IPS-11a (cell line): ENCODE measurements around the gene RBM41.
"Not testable (repeated sequence)": the region's sequence is repeated elsewhere in the genome, so short reads cannot be mapped to it uniquely, and the experiment has no call there.

Experiments
- H3K4me3 ChIP-seq: one replicate; pipeline ENCODE4 v1.5.1; 2013; ENCODE audit warnings: low read depth, low read length, control low read depth

The RBM41 gene

GRCh38 chrX:107118322-107119147, at the start of gene RBM41:
RBM41 (minus strand) TSS chrX:107118822; CDS start chrX:107118773, 49 bp downstream.
- H3K4me3 ChIP-seq, result peak within 1 kb of the TSS; percentile 61

- H3K4me3 ChIP-seq, result no peak overlapping the region
These were observed 49.6 kb upstream of the RBM41 start for GRCh38 chrX:107168257-107168656.

DNA sequence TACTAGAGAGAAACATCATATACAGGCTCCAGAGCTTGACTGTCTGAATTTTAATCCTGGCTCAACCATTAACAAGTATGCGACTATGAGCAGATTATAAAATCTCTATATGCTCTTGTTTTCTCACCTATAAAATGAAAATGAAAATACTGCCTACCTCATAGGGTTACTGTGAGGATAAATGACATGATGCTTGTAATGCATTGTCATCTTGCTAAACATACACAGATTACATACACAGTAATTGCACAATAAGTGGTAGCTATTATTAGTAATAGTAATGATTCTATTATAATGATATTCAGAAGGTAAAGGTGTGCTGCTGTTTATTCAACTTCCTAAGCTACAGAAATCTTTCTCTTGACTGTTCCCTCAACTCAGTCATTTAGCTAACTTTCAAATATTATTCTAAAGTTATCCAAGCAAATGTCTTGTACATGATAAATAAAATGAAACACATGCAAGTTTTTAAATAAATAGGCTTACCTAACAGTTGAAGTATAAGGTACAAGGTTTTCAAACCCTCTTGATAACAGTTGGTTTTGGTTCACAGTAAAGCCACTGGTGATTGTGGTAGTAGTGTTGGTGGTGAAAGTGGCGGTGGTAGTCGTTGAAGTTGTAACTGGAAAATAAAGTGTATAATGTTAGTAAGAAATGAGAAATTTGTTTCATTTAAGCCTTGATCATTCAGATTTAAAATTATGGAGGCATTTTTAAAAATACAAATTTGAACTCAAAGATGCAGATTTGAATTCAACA, 48.7 kb upstream of the RBM41 start:
- no peak overlapping the region for H3K4me3 ChIP-seq

DNA sequence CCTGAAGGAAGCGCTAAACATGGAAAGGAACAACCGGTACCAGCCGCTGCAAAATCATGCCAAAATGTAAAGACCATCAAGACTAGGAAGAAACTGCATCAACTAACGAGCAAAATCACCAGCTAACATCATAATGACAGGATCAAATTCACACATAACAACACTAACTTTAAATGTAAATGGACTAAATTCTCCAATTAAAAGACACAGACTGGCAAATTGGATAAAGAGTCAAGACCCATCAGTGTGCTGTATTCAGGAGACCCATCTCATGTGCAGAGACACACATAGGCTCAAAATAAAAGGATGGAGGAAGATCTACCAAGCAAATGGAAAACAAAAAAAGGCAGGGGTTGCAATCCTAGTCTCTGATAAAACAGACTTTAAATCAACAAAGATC, 39.0 kb upstream of the RBM41 start:
- not testable (repeated sequence) for H3K4me3 ChIP-seq

DNA sequence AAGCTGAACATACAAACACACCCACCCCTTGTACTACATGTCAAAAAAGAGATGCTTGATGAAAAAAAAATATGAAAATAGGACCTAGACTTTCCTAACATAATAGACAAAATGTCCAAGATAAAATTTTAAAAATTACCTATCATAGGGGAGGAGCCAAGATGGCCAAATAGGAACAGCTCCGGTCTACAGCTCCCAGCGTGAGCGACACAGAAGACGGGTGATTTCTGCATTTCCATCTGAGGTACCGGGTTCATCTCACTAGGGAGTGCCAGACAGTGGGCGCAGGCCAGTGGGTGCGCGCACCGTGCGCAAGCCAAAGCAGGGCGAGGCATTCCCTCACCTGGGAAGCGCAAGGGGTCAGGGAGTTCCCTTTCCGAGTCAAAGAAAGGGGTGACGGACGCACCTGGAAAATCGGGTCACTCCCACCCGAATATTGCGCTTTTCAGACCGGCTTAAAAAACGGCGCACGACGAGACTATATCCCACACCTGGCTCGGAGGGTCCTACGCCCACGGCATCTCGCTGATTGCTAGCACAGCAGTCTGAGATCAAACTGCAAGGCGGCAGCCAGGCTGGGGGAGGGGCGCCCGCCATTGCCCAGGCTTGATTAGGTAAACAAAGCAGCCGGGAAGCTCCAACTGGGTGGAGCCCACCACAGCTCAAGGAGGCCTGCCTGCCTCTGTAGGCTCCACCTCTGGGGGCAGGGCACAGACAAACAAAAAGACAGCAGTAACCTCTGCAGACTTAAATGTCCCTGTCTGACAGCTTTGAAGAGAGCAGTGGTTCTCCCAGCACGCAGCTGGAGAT, 37.2 kb upstream of the RBM41 start:
- peak overlapping the region; percentile 8 for H3K4me3 ChIP-seq

GRCh38 chrX:107154787-107155620, 36.4 kb upstream of the RBM41 start:
- H3K4me3 ChIP-seq, result no peak overlapping the region

DNA sequence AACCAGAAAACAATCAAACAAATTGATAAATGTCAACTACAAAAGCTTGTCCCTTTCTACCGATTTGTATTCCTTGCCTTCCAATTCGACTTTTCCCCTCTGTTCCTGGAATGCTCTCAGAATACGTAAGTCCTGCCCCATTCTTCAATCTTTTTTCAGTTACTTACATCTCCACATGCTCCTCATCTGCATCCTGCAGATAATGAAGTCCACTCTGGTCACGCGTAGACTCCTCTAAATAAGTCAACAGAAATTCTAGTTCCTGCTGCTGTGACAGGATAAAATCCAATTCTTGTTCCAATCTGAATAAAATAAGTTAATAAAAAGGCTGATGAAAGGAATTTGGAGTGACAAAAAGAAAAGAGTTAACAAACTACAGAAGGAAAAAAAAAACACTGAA, 34.4 kb upstream of the RBM41 start:
- no peak overlapping the region for H3K4me3 ChIP-seq

- no peak overlapping the region for H3K4me3 ChIP-seq
These were observed 28.0 kb upstream of the RBM41 start for GRCh38 chrX:107146670-107147069.

GRCh38 chrX:107135965-107136307, 17.3 kb upstream of the RBM41 start:
- H3K4me3 ChIP-seq, result no peak overlapping the region

DNA sequence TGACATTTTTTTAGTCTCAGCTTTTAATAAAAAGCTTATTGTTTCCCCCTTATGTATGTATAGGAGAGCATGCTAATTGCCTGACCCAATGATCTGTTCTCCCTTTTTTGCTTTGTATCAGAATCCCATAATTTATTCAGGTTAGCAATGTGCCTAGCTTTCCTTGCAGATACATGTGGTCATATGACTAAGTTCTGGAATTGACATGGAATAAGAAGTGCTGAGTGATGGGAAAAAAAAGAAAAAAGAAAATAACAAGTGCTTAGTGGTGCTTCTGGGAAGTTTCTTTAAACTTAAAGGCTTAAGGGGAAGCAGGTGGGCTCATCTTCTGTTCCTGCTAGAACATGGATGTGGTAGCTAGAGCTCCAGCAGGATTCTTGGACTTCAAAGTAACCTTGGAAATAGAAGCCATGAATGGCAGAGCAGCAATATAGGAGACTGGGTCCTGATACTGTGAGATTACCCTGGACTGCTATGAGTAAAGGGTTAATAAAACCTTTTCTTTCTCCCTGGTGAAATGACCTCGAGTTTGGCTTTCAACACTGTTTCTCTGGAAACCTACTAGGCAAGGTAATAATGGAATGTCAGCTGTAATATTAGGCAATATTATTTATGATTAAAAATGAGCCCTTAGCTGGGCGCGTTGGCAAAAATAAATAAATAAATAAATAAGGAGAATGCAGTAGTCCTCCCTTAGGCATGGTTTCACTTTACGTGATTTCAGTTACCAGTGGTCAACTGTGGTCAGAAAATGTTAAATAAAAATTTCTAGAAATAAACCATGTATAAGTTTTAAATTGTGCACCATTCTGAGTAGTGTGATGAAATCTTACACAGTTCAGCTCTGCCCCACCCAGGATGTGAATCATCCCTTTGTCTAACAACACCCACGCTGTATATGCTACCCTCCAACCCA, 16.7 kb upstream of the RBM41 start:
- no peak overlapping the region for H3K4me3 ChIP-seq

GRCh38 chrX:107123750-107124149, 5.1 kb upstream of the RBM41 start:
- no peak overlapping the region for H3K4me3 ChIP-seq

DNA sequence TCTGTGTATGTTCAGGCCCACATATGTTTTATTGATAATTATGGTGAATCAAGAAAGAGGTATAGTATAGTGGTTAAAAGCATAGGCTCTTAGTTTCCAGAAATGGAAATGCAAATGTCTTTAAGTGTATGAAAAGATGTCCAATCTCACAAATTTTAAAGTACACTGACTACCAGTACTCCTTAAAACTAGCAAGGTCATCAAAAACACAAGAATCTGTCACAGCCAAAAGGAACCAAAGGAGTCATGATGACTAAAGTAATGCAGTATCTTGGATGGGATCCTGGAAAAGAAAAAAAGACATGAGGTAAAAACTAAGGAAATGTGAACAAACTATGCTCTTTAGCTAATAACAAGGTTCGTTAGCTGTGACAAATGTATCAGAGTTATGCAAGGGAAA, 661 bp upstream of the RBM41 start:
- H3K4me3 ChIP-seq, result no peak overlapping the region

- H3K4me3 ChIP-seq, result peak overlapping the region; percentile 61
These were observed 665 bp downstream of the RBM41 start for GRCh38 chrX:107117993-107118321.

- no peak overlapping the region for H3K4me3 ChIP-seq
These were observed 11.2 kb downstream of the RBM41 start for GRCh38 chrX:107107459-107107858.

DNA sequence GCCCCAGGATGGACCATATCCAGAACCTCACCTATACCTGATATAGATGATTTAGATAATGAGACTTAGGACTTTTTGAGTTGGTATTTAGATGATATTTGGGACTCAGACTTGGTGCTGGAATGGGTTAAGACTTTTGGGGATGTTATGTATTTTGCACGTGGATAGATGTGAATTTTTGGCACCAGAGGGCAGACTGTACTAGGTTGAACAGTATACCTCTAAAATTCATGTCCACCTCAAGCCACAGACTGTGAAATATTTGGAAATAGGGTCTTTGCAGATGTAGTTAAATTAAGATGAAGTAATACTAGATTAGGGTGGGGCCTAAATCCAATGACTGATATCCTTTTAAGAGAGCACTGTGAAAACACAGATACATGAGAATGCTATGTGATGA, 15.6 kb downstream of the RBM41 start:
- H3K4me3 ChIP-seq, result no peak overlapping the region

DNA sequence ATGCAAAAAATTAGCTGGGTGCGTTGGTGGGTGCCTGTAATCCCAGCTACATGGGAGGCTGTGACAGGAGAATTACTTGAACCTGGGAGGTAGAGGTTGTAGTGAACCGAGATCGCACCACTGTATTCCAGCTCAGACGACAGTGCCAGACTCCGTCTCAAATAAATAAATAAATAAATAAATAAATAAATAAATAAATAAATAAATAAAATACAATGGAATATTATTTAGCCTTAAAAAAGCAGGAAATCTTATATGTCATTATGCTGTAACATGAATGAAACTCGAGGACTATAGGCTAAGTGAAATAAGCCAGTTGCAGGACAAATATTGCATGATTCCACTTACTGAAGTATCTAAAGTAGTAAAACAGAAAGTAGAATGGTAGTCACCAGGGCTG, 42.5 kb downstream of the RBM41 start:
- H3K4me3 ChIP-seq, result no peak overlapping the region

GRCh38 chrX:107057731-107058130, 60.9 kb downstream of the RBM41 start:
- H3K4me3 ChIP-seq, result not testable (repeated sequence)

DNA sequence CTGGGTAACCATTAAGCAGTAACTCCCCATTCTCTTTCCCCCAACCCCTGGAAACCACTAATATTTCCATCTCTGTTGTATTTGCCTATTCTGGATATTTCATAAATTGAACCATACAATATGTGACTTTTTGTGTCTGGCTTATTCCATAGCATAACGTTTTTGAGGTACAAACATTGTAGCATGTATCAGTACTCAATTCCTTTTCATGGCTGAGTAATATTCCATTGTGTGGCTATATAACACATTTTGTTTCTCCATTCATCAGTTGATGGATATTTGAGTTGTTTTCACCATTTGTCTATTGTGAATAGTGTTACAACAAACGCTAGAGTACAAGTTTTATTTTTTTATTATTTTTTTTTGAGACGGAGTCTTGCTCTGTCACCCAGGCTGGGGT, 63.6 kb downstream of the RBM41 start:
- H3K4me3 ChIP-seq, result no peak overlapping the region

- H3K4me3 ChIP-seq, result no peak overlapping the region
These were observed 68.4 kb downstream of the RBM41 start for GRCh38 chrX:107050195-107050709.

- H3K4me3 ChIP-seq, result no peak overlapping the region
These were observed 71.0 kb downstream of the RBM41 start for GRCh38 chrX:107047622-107048021.
